22Rv1 (cell line): ENCODE data around the gene CFAP73.

Source experiments
- H3K27ac ChIP-seq: fragments of 450-650 bp; 2 replicates; pipeline ENCODE4 v1.5.1; 2017
- CTCF ChIP-seq: fragments of 450-650 bp; IDR thresholded peaks from 2 replicates; pipeline ENCODE4 v1.5.1; 2017; ENCODE audit warnings: mild to moderate bottlenecking
- ZFX ChIP-seq: fragments of 450-650 bp; IDR thresholded peaks from 2 replicates; pipeline ENCODE4 v1.6.1; 2017; ENCODE audit warnings: antibody characterized with exemption, borderline replicate concordance

Gene CFAP73

GRCh38 chr12:113149361-113150150, at the start of gene CFAP73:
CFAP73 (plus strand) TSS chr12:113149724; CDS start chr12:113149858, 134 bp downstream.
- H3K27ac ChIP-seq, result no peak within 1 kb of the TSS
- TF ChIP-seq ZFX, result no peak
- no peak for TF ChIP-seq CTCF

GRCh38 chr12:113099764-113100163, 49.8 kb upstream of the CFAP73 start:
- no peak for TF ChIP-seq ZFX
- no peak for TF ChIP-seq CTCF

DNA sequence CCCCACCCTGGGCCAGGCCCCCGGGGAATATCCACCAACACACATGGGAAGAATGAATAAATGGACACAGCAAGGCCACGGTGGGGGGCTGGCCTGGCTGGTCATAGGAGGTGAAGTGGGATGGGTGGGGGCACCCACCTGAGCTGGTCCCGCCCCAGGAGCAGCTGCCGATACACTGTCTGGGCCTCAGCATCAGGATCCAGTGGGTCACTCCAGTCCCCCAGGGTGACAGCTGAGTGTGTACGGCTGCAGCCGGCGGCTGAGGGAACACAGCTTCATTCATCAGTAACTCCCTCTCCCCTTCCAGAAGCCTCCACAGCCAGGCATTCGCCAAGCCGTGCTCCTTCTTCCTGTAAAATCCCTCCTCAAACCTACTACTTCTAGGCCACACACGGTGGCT, 47.8 kb upstream of the CFAP73 start:
- no peak overlapping the region for H3K27ac ChIP-seq
- no peak for TF ChIP-seq ZFX
- no peak for TF ChIP-seq CTCF

More at GRCh38 chr12:113099764-113100163, 49.8 kb upstream of the CFAP73 start:
- H3K27ac ChIP-seq, result no peak overlapping the region

DNA sequence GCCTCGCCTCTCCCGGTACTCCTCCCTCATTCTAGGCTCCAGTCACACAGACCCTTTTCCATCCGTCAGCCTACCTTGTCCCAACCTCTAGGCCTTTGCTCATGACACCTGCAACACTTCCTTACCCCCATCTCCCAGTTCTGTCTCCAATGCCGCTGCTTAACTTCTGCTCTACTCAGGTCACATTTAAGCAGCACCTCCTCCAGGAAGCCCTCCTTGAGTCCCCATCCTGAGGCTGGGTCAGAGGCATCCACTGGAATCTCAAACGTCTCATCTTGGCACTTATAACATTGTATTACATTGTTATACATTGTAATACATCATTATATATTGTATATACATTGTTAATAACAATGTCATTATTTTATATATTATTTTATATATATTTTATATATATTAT, 46.7 kb upstream of the CFAP73 start:
- no peak overlapping the region for H3K27ac ChIP-seq
- TF ChIP-seq CTCF (no peak), ZFX (no peak)

DNA sequence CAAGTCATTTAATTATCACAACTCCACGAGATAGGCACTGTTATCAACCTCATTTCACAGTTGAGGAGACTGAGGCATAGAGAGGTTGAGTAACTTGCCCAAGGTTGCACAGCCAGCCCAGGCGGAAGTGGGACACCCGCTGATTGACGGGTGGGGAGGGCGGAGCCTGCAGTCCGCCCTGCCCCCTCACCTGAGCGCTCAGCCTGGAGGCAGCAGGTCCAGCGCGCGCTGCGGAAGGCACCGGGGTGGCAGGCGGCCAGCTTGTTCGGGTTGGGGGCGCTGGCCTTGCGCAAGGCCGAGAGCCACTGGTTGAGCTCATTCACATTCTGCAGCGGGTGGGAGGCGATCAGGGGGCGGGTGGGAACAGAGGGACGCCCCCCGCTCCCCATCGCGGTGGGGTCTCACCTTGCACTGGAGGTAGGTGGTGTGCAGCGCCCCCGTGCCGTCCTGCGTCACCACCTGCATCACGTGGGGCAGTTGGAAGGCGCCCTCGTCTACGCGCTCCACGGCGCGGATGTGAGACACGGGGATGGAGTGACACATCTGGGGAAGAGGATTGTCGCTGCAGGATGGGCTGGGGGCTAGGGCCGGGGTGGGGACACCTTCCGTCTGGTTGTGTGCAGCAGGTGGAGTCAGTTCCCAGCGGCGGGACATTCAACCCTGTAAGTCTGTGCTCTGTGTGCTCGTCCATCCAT, 45.6 kb upstream of the CFAP73 start:
- H3K27ac ChIP-seq, result 0 out of 2 replicates have a peak overlapping the region, but pooled peaks have one; percentile 20
- TF ChIP-seq ZFX (no peak), CTCF (peak; percentile 51)

GRCh38 chr12:113104953-113105510, 44.5 kb upstream of the CFAP73 start:
- no peak overlapping the region for H3K27ac ChIP-seq
- TF ChIP-seq ZFX, result no peak
- TF ChIP-seq CTCF, result no peak
